ENCODE results near the gene NPEPL1. TPM values are rescaled to one million over a fixed set of nuclear protein-coding genes. Genes with fewer than 3 reads are reported as not detected.
"Not testable (repeated sequence)": the region's sequence is repeated elsewhere in the genome, so short reads cannot be mapped to it uniquely, and the experiment has no call there.

The NPEPL1 gene
- total RNA-seq, 4 donors from 2014 or later = 41.6 to 56.0 (median 47.2) TPM

- Histone ChIP-seq H3K27me3 (no peaks in the 10 kb centered on the region), H3K4me3 (replicated peaks in 1 of 3) (no peak overlapping the region), H3K4me1 (peaks cover 6 to 15% of the 10 kb centered on the region in 2 donors), H3K9me3 (no peaks in the 10 kb centered on the region), H3K27ac (no peak overlapping the region), H3K36me3 (no peaks in the 10 kb centered on the region)
- no peak for DNase-seq
- 93 to 97% methylated on average over 7 of the region's 7 CpGs for WGBS, 2 donors
- TF ChIP-seq POLR2A (IDR thresholded peaks at IDR 0.05) (no peak), CTCF (IDR thresholded peaks at IDR 0.05) (no peak)
- intact Hi-C loops (cut with DNase I) = no loop called here
These were observed 45.3 kb upstream of the NPEPL1 start for GRCh38 chr20:58647162-58647795.

GRCh38 chr20:58647796-58648501 lies 44.7 kb upstream of the NPEPL1 start:
- no peak overlapping the region for H3K4me3 ChIP-seq (replicated peaks in 1 of 3)
- H3K36me3 ChIP-seq = no peaks in the 10 kb centered on the region
- TF ChIP-seq POLR2A (IDR thresholded peaks at IDR 0.05) = no peak
- no peak for TF ChIP-seq CTCF (IDR thresholded peaks at IDR 0.05)
- 84 to 86% methylated on average over 7 of the region's 12 CpGs for WGBS, 2 donors
- H3K27ac ChIP-seq = no peak overlapping the region
- H3K4me1 ChIP-seq = peaks cover 10 to 18% of the 10 kb centered on the region in 2 donors
- H3K27me3 ChIP-seq = no peaks in the 10 kb centered on the region
- no peaks in the 10 kb centered on the region for H3K9me3 ChIP-seq
- intact Hi-C loops (cut with DNase I) = no loop called here
- no peak for DNase-seq

GRCh38 chr20:58648502-58648825 lies 44.1 kb upstream of the NPEPL1 start:
- H3K36me3 ChIP-seq; H3K4me3 ChIP-seq (replicated peaks in 1 of 3); H3K27me3 ChIP-seq; H3K27ac ChIP-seq; DNase-seq; intact Hi-C loops (cut with DNase I); H3K9me3 ChIP-seq: not testable (repeated sequence)
- H3K4me1 ChIP-seq = peaks cover 15 to 23% of the 10 kb centered on the region in 2 donors
- WGBS, 2 donors = 86% methylated on average over 4 to 5 of the region's 6 CpGs

- H3K4me1 ChIP-seq = peaks cover 18 to 26% of the 10 kb centered on the region in 2 donors
- H3K4me3 ChIP-seq (replicated peaks in 1 of 3) = peak overlapping the region; percentile 42 to 72 (median 68)
- no peaks in the 10 kb centered on the region for H3K9me3 ChIP-seq
- peak overlapping the region; percentile 80 to 97 (median 86) for H3K27ac ChIP-seq
- DNase-seq = peak; percentile 12 to 23
- no peak for TF ChIP-seq CTCF (IDR thresholded peaks at IDR 0.05)
- no peak for TF ChIP-seq POLR2A (IDR thresholded peaks at IDR 0.05)
- H3K36me3 ChIP-seq = no peaks in the 10 kb centered on the region
- no peaks in the 10 kb centered on the region for H3K27me3 ChIP-seq
- intact Hi-C loops (cut with DNase I) = loop anchor here (5.0 to 10.0 kb wide), 2 partner anchors 43 to 205 kb away; partner anchors contain the start of genes GNAS, GNAS-AS1 and NPEPL1
- 20 to 22% methylated on average over 26 to 49 of the region's 73 CpGs for WGBS, 2 donors
These were observed 43.1 kb upstream of the NPEPL1 start for GRCh38 chr20:58649288-58650180.

- H3K4me3 ChIP-seq (replicated peaks in 1 of 3) = peak overlapping the region; percentile 42 to 72 (median 68)
- WGBS, 2 donors = 0 to 2% methylated on average over 13 of the region's 62 CpGs
- no peaks in the 10 kb centered on the region for H3K27me3 ChIP-seq
- intact Hi-C loops (cut with DNase I) = loop anchor here (5.0 to 10.0 kb wide), 2 partner anchors 42 to 205 kb away; partner anchors contain the start of genes GNAS, GNAS-AS1 and NPEPL1
- peaks cover 21 to 24% of the 10 kb centered on the region in 2 donors for H3K4me1 ChIP-seq
- H3K27ac ChIP-seq = peak overlapping the region; percentile 80 to 97 (median 86)
- no peaks in the 10 kb centered on the region for H3K36me3 ChIP-seq
- H3K9me3 ChIP-seq = no peaks in the 10 kb centered on the region
- TF ChIP-seq CTCF (IDR thresholded peaks at IDR 0.05) (no peak), POLR2A (IDR thresholded peaks at IDR 0.05) (peak in 1 of 2 donors; percentile 16)
- peak; percentile 15 to 20 for DNase-seq
These were observed 42.3 kb upstream of the NPEPL1 start for GRCh38 chr20:58650181-58650775.
